HFF-Myc (cell line): ENCODE data around the gene SRRM1.

ENCODE experiments used
- DNase-seq: peaks from one replicate; pipeline ENCODE4 v3.0.0-alpha.2; 2011; ENCODE audit warnings: low read depth; ENCODE audit errors: extremely low read depth
- H3K4me3 ChIP-seq: replicated peaks from 2 replicates; pipeline ENCODE4 v1.5.1; 2011; ENCODE audit warnings: low read depth, mild to moderate bottlenecking, control low read depth, low read length
- CTCF ChIP-seq: IDR thresholded peaks from 2 replicates; pipeline ENCODE4 v1.5.1; 2012; ENCODE audit warnings: mild to moderate bottlenecking, low read depth, low read length, control low read depth; ENCODE audit errors: missing control alignments

Gene SRRM1

GRCh38 chr1:24605534-24606295 lies 37.4 kb upstream of the SRRM1 start:
- no peak for TF ChIP-seq CTCF
- DNase-seq, result no peak
- H3K4me3 ChIP-seq, result no peak overlapping the region

- DNase-seq, result no peak
- TF ChIP-seq CTCF, result no peak
- H3K4me3 ChIP-seq, result no peak overlapping the region
Observed at GRCh38 chr1:24606296-24606605, 36.9 kb upstream of the SRRM1 start.

- no peak for TF ChIP-seq CTCF
- no peak for DNase-seq
Observed at GRCh38 chr1:24606621-24607020, 36.5 kb upstream of the SRRM1 start.

GRCh38 chr1:24609949-24610517 lies 33.1 kb upstream of the SRRM1 start:
- H3K4me3 ChIP-seq, result no peak overlapping the region
- no peak for TF ChIP-seq CTCF
- DNase-seq, result no peak

More at GRCh38 chr1:24606621-24607020, 36.5 kb upstream of the SRRM1 start:
- no peak overlapping the region for H3K4me3 ChIP-seq

- no peak for DNase-seq
- H3K4me3 ChIP-seq, result no peak overlapping the region
- no peak for TF ChIP-seq CTCF
Observed at GRCh38 chr1:24619376-24619775, 23.7 kb upstream of the SRRM1 start.

GRCh38 chr1:24620678-24621077 lies 22.4 kb upstream of the SRRM1 start:
- no peak overlapping the region for H3K4me3 ChIP-seq
- DNase-seq, result no peak
- TF ChIP-seq CTCF, result no peak

GRCh38 chr1:24621121-24621520 lies 22.0 kb upstream of the SRRM1 start:
- no peak for TF ChIP-seq CTCF

More at GRCh38 chr1:24621121-24621520, 22.0 kb upstream of the SRRM1 start:
- H3K4me3 ChIP-seq, result no peak overlapping the region
- DNase-seq, result no peak
